SIG-M5 treated with dmso at 0.1 percent for 504 hours (cell line): ENCODE data around the gene NUAK1.
A peak's percentile ranks its signal among the peaks of the same experiment; 100 is the strongest.

Experiments
- DNase-seq: peaks from one replicate; lab custom pipeline; 2025; ENCODE audit not compliant: unreplicated experiment; lab: John Stamatoyannopoulos, UW

NUAK1 gene

GRCh38 chr12:106138633-106139421 lies at the start of gene NUAK1:
Gene NUAK1, minus strand, starts transcription at chr12:106138954. Its CDS starts 301 bp downstream, at chr12:106138653.
- no peak for DNase-seq

GRCh38 chr12:106188256-106188655 lies 49.5 kb upstream of the NUAK1 start:
- DNase-seq = no peak

GRCh38 chr12:106187842-106188241 lies 49.1 kb upstream of the NUAK1 start:
- no peak for DNase-seq

- no peak for DNase-seq
These were observed 48.5 kb upstream of the NUAK1 start for GRCh38 chr12:106187155-106187789.

- no peak for DNase-seq
These were observed 45.0 kb upstream of the NUAK1 start for GRCh38 chr12:106183735-106184134.

- no peak for DNase-seq
These were observed 42.8 kb upstream of the NUAK1 start for GRCh38 chr12:106181401-106182114.

GRCh38 chr12:106179086-106179485 lies 40.3 kb upstream of the NUAK1 start:
- DNase-seq = no peak

- DNase-seq = no peak
These were observed 39.8 kb upstream of the NUAK1 start for GRCh38 chr12:106178562-106178961.

- no peak for DNase-seq
These were observed 37.8 kb upstream of the NUAK1 start for GRCh38 chr12:106176560-106176959.

- DNase-seq = no peak
These were observed 36.1 kb upstream of the NUAK1 start for GRCh38 chr12:106174876-106175275.

GRCh38 chr12:106173442-106173841 lies 34.7 kb upstream of the NUAK1 start:
- DNase-seq = no peak

- no peak for DNase-seq
These were observed 32.5 kb upstream of the NUAK1 start for GRCh38 chr12:106171117-106171750.

GRCh38 chr12:106170285-106170684 lies 31.5 kb upstream of the NUAK1 start:
- no peak for DNase-seq

- DNase-seq = no peak
These were observed 25.0 kb upstream of the NUAK1 start for GRCh38 chr12:106163712-106164111.

GRCh38 chr12:106161491-106161890 lies 22.7 kb upstream of the NUAK1 start:
- DNase-seq = no peak

- DNase-seq = no peak
These were observed 22.2 kb upstream of the NUAK1 start for GRCh38 chr12:106160915-106161314.

- no peak for DNase-seq
These were observed 19.0 kb upstream of the NUAK1 start for GRCh38 chr12:106157802-106158201.

GRCh38 chr12:106154751-106155273 lies 16.1 kb upstream of the NUAK1 start:
- no peak for DNase-seq

- no peak for DNase-seq
These were observed 13.6 kb upstream of the NUAK1 start for GRCh38 chr12:106152334-106152733.

- DNase-seq = no peak
These were observed 11.8 kb upstream of the NUAK1 start for GRCh38 chr12:106150555-106150954.

- DNase-seq = peak; percentile 86
These were observed 10.5 kb upstream of the NUAK1 start for GRCh38 chr12:106149096-106149784.
